Lower leg skin (tissue), 3 donors: ENCODE data around the gene KLHL33.

Experiments
- CTCF ChIP-seq, 3 donors: fragments of 450-650 bp; IDR thresholded peaks; one replicate each; pipeline ENCODE4 v1.5.1; 2016; ENCODE audit warnings: antibody characterized with exemption in 3 of 3, mild to moderate bottlenecking in 3 of 3, moderate library complexity in 2 of 3
- POLR2A ChIP-seq, 2 donors: fragments of 450-650 bp; IDR thresholded peaks; one replicate each; pipeline ENCODE4 v1.6.1; 2016 to 2017; ENCODE audit warnings: antibody characterized with exemption in 2 of 2, mild to moderate bottlenecking in 1 of 2, moderate library complexity in 1 of 2

- no peak for TF ChIP-seq CTCF (IDR thresholded peaks at IDR 0.05)
- no peak for TF ChIP-seq POLR2A (IDR thresholded peaks at IDR 0.05)
These were observed 36.7 kb upstream of the KLHL33 start for GRCh38 chr14:20472536-20473169.
